HG03039 (cell line): ENCODE measurements around the gene CTSH.
"Not testable (repeated sequence)": the region's sequence is repeated elsewhere in the genome, so short reads cannot be mapped to it uniquely, and the experiment has no call there.

Experiments
- ATAC-seq: cut with Tn5 transposase; IDR thresholded peaks from one replicate; pipeline ENCODE4 v1.9.1; 2021; ENCODE audit warnings: mild to moderate bottlenecking, moderate library complexity; ENCODE audit not compliant: unreplicated experiment

Gene CTSH

DNA sequence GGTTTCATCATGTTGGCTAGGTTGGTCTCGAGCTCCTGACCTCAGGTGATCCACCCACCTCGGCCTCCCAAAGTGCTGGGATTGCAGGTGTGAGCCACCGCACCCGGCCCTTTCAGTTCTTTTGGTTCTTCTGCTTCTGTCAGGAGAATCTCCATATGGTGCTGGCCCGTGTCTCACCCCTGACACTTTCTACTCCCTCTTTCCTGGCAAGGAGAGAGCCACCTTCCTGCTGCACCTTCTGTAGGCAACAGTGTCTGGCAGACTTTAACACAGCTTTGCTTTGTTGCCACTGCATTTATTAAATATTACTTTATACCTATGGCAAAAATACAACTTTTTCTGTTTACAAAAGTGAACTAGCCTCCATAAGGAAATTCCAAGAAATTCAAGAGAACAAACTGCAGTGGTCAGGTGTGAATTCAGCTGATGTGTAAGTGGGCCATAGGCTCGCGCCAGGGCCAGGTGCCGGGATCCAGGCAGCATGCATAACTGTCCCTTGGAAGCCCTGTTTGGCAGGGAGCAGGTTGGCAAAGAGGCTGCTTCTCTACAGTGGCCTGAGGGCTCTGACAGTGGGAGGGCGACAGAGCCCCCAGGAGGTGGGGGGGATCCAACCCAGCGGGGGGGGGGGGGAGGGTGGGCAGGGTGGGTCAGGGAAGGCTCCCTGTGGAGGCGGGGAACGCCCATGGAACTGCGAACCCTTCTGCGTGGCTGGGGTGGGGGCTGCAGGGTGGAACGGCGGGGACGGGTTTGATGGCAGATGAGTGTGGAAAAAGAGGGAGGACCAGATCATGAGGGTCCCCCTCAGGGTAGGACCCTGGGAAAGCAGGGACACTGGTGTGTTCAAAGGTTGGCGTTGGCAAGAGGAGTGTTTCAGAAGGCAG lies 21.1 kb downstream of the CTSH start:
- no peak for ATAC-seq

GRCh38 chr15:78923015-78923414 lies 21.8 kb downstream of the CTSH start:
- no peak for ATAC-seq

DNA sequence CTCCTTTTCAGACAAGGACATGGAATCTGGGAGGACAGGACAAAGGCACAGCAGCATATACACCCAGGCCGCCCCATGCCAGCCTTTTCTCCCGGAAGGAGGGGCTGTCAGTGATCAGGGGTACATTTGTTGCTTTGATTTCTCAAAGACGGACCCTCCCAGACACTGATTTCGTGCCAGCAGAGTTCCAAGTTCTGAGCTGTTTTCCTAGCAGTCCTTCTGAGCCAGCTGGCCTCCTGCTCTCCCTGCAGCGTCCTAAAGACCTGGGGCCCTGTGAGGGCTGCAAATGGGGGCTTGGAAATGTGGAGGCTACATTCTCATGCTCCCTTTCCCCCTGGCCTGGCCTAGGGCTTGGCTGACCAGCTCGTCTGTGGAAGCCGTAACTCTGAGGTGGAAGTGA lies 22.3 kb downstream of the CTSH start:
- ATAC-seq, result no peak

- ATAC-seq, result no peak
Observed at GRCh38 chr15:78921940-78922339, 22.9 kb downstream of the CTSH start.

DNA sequence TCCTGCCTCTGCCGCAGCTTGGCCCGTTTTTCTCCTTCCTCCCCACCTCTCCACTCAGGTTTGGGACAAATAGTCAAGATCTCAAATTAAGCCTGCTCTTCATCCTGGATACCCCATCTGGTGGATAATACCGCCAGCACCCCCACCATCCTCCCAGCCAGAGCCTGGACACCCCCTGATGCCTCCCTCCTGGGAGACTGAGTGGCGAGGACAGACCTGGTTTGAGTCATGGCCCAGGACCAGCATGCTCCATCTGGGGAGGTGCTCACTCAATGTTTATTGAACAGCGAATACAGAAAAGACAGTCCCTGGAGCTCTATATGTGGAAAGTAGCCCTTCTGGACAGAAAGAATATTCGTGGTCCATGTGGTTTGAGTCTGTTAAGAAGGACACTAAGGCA lies 23.3 kb downstream of the CTSH start:
- ATAC-seq, result no peak

- no peak for ATAC-seq
Observed at GRCh38 chr15:78917888-78918287, 27.0 kb downstream of the CTSH start.

GRCh38 chr15:78916088-78916487 lies 28.8 kb downstream of the CTSH start:
- ATAC-seq, result no peak

- no peak for ATAC-seq
Observed at GRCh38 chr15:78915341-78916087, 29.3 kb downstream of the CTSH start.

- ATAC-seq, result no peak
Observed at GRCh38 chr15:78914027-78914764, 30.6 kb downstream of the CTSH start.

DNA sequence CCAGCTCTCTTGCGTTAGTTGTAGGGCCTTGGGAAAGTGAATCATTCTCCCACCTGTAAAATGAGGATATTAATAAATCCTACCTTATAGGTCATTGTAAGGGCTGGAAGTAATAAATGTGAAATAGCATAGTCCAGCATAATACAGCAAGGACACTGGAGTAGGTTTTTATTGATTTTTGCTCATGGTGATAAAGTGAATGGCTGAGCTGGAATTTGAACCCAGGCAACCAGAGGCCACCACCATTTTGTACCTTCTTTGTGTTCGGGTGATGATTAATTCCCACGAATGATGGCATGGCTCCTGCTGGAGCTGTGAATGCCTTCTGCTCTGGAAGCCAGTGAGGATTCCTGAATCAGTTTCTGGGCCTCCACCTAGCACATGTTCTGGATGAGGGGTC lies 31.8 kb downstream of the CTSH start:
- no peak for ATAC-seq

DNA sequence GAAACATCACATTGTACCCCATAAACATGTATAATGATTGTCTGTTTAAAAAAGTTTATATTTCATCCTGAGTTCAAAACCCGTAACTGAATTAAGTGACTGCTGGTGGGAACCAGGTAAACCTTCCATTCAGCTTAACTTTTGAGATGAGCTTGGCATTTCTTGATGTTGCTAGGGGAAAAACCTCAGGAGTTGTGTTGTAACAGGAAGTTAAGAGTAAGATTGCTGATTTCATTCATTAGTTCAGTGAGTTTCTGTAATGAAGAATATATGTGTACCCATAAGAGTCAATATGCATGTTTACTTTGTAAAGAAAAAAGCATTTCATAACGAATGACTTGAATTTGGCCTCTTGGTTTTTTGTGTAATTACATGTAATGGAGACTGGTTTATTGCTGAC lies 32.5 kb downstream of the CTSH start:
- ATAC-seq, result no peak

DNA sequence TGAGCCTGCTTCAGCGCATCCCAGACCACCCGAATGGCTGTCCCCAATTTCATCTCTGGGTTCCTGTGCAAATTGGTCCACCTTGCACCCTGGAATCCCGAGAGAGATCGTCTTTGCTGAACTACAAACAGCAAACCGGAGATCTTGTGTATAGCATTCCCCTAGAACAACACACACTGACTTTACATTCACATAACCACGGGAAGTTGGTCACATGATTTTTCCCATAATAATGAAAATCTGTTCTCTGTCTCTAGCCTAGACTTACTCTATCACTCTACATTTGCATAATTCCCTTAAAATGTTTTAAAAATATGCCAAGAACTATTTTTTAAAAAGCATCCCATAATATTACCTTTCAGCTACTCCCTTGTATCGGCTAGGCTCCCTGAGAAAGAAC lies 34.6 kb downstream of the CTSH start:
- no peak for ATAC-seq

- ATAC-seq, result no peak
Observed at GRCh38 chr15:78909791-78910228, 35.0 kb downstream of the CTSH start.

- ATAC-seq, result no peak
Observed at GRCh38 chr15:78909160-78909695, 35.6 kb downstream of the CTSH start.

- ATAC-seq, result no peak
Observed at GRCh38 chr15:78907577-78907976, 37.3 kb downstream of the CTSH start.

DNA sequence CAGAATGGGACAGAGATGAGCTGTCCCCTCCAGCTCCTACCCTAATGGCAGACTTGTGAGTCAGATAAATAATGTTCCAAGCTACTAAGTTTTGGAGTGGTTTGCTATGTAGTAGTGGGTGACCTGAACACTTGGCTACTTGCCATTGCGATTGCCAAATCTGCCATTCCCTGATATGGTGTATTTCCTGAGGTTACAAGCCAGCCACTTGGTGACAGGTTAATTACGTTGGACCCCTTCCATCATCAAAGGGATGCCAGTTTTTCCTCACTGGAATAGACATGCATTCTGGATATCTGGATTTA lies 38.6 kb downstream of the CTSH start:
- ATAC-seq, result no peak

- no peak for ATAC-seq
Observed at GRCh38 chr15:78904599-78905358, 40.1 kb downstream of the CTSH start.

- not testable (repeated sequence) for ATAC-seq
Observed at GRCh38 chr15:78902281-78903032, 42.4 kb downstream of the CTSH start.

DNA sequence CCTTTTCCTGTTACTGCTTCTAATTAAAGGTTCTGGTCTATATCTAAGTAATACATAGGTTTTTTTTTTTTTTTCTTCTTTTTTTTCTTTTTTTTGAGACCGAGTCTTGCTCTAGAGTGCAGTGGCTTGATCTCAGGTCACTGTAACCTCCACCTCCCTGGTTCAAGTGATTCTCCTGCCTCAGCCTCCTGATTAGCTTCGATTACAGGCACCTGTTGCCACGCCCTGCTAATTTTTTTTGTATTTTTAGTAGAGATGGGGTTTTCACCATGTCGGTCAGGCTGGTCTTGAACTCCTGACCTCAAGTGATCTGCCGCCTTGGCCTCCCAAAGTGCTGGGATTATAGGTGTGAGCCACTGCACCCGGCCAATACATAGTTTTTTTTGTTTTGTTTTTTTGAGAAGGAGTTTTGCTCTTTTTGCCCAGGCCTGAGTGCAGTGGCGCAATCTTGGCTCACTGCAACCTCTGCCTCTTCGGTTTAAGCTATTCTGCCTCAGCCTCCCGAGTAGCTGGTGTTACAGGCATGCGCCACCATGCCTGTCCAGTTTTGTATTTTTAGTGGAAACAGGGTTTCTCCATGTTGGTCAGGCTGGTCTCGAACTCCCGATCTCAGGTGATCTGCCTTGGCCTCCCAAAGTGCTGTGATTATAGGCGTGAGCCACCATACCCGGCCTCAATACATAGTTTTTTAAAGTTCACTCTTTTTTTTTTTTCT lies 43.9 kb downstream of the CTSH start:
- ATAC-seq, result not testable (repeated sequence)
